ENCODE results near the gene MRE11. TPM values are rescaled to one million over a fixed set of nuclear protein-coding genes. Genes with fewer than 3 reads are reported as not detected.

The MRE11 gene
- polyA plus RNA-seq, 1 experiment: 10.3 TPM

GRCh38 chr11:94526645-94527438 is 33.2 kb upstream of the MRE11 start:
- CTCF ChIA-PET: interaction anchor here (0.6 to 13.7 kb wide), 4 partner anchors 23 to 631 kb away, joined by 3 to 212 read pairs (median 4); no protein-coding TSS in a partner anchor
- DNase-seq (ENCODE audit: low read depth, low spot score): no peak
- no peak for TF ChIP-seq CTCF (IDR thresholded peaks at IDR 0.05; ENCODE audit: low read depth, low read length)
- no peak overlapping the region for H3K27ac ChIP-seq (ENCODE audit: low read depth, low read length)
- POLR2A ChIA-PET: interaction anchor here (1.6 kb wide), 1 partner anchor 17 kb away, joined by 4 read pairs; the partner anchor contains the start of gene FUT4
- no peaks in the 10 kb centered on the region for H3K9me3 ChIP-seq (ENCODE audit: control insufficient read depth, insufficient read depth, low read length)
- H3K4me3 ChIP-seq (ENCODE audit: low read depth, low read length): no peak overlapping the region
- no peaks in the 10 kb centered on the region for H3K27me3 ChIP-seq (ENCODE audit: control insufficient read depth, insufficient read depth, low read length)

- Histone ChIP-seq H3K27me3 (ENCODE audit: control insufficient read depth, insufficient read depth, low read length) (no peaks in the 10 kb centered on the region), H3K27ac (ENCODE audit: low read depth, low read length) (no peak overlapping the region), H3K9me3 (ENCODE audit: control insufficient read depth, insufficient read depth, low read length) (no peaks in the 10 kb centered on the region), H3K4me3 (ENCODE audit: low read depth, low read length) (no peak overlapping the region)
- DNase-seq (ENCODE audit: low read depth, low spot score): no peak
- ChIA-PET POLR2A (interaction anchor here (1.6 kb wide), 1 partner anchor 18 kb away, joined by 4 read pairs; the partner anchor contains the start of gene FUT4), CTCF (interaction anchor here (0.6 to 13.7 kb wide), 6 partner anchors 9 to 630 kb away, joined by 3 to 212 read pairs (median 3); no protein-coding TSS in a partner anchor)
- no peak for TF ChIP-seq CTCF (IDR thresholded peaks at IDR 0.05; ENCODE audit: low read depth, low read length)
These were observed 32.1 kb upstream of the MRE11 start for GRCh38 chr11:94525546-94526324.

- Histone ChIP-seq H3K27ac (ENCODE audit: low read depth, low read length) (no peak overlapping the region), H3K9me3 (ENCODE audit: control insufficient read depth, insufficient read depth, low read length) (no peaks in the 10 kb centered on the region), H3K4me3 (ENCODE audit: low read depth, low read length) (no peak overlapping the region), H3K27me3 (ENCODE audit: control insufficient read depth, insufficient read depth, low read length) (no peaks in the 10 kb centered on the region)
- CTCF ChIA-PET: interaction anchor here (0.6 to 13.7 kb wide), 4 partner anchors 79 to 1582 kb away, joined by 3 to 212 read pairs (median 4); no protein-coding TSS in a partner anchor
- POLR2A ChIA-PET: no interaction called here
- no peak for DNase-seq (ENCODE audit: low read depth, low spot score)
- no peak for TF ChIP-seq CTCF (IDR thresholded peaks at IDR 0.05; ENCODE audit: low read depth, low read length)
These were observed 30.7 kb upstream of the MRE11 start for GRCh38 chr11:94524341-94524740.

DNA sequence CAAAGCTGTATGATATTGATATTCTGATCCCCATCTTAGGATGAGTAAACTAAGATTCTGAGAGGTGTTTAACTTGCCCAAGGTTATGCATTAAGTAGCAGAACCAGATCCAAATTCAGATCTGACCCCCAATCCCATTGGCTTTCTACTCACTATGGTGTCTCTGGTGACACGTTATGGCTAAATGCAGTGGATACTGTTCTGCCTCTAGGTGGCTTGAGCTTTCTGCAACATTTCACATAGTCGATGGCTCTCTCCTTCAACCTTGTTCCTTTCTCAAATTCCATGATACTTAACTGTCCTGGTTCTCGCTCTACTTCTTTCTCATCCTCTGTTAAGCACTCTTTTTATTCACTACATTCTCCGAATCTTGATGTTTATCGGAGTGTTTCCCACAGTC is 28.0 kb upstream of the MRE11 start:
- H3K27ac ChIP-seq (ENCODE audit: low read depth, low read length): no peak overlapping the region
- no peak overlapping the region for H3K4me3 ChIP-seq (ENCODE audit: low read depth, low read length)
- no peak for DNase-seq (ENCODE audit: low read depth, low spot score)
- TF ChIP-seq CTCF (IDR thresholded peaks at IDR 0.05; ENCODE audit: low read depth, low read length): peak; percentile 52
- ChIA-PET POLR2A (no interaction called here), CTCF (interaction anchor here (0.9 to 13.7 kb wide), 10 partner anchors 9 to 101 kb away, joined by 3 to 212 read pairs (median 4); partner anchors contain the start of gene C11orf97)
- no peaks in the 10 kb centered on the region for H3K9me3 ChIP-seq (ENCODE audit: control insufficient read depth, insufficient read depth, low read length)
- peaks cover 4% of the 10 kb centered on the region for H3K27me3 ChIP-seq (ENCODE audit: control insufficient read depth, insufficient read depth, low read length)

All from AG04450 (cell line).